Gastrocnemius medialis (tissue), 4 donors: ENCODE measurements around the gene PSMA3.

Experiments
- CTCF ChIP-seq, 5 experiments: fragments of 450-650 bp in 3 of 5; fragments of 200-600 bp in 2 of 5; sonication (generic) in 2 of 5; IDR thresholded peaks in 4 of 5; conservative IDR thresholded peaks in 1 of 5; 1 replicate in 4 of 5; 2 replicates in 1 of 5; pipeline ENCODE4 v1.5.1; 2016 to 2019; ENCODE audit warnings: antibody characterized with exemption in 5 of 5, mild to moderate bottlenecking in 3 of 5, moderate library complexity in 3 of 5
- POLR2A ChIP-seq, 2 donors: fragments of 450-650 bp; IDR thresholded peaks; one replicate each; pipeline ENCODE4 v1.6.1; 2017; ENCODE audit warnings: antibody characterized with exemption in 2 of 2, mild to moderate bottlenecking in 2 of 2, moderate library complexity in 2 of 2

GRCh38 chr14:58198086-58198485 is 46.6 kb upstream of the PSMA3 start:
- no peak for TF ChIP-seq CTCF (IDR thresholded peaks at IDR 0.05 in 4 of 5, conservative IDR thresholded peaks at IDR 0.05 in 1 of 5)
- no peak for TF ChIP-seq POLR2A (IDR thresholded peaks at IDR 0.05)
